Parathyroid adenoma (tissue), 2 donors: ENCODE results near the gene SGMS1.

Experiments used
- H2AFZ ChIP-seq: fragments of 300-600 bp; sonication (generic); one replicate; pipeline ENCODE4 v1.7.0; 2017; ENCODE audit warnings: antibody characterized with exemption, mild to moderate bottlenecking
- H3K27ac ChIP-seq: fragments of 300-600 bp; sonication (generic); one replicate; pipeline ENCODE4 v1.7.0; 2017
- H3K27me3 ChIP-seq: fragments of 300-600 bp; sonication (generic); one replicate; pipeline ENCODE4 v1.7.0; 2017; ENCODE audit warnings: low read length; ENCODE audit not compliant: control insufficient read depth, insufficient read depth
- H3K36me3 ChIP-seq: fragments of 300-600 bp; sonication (generic); one replicate; pipeline ENCODE4 v1.7.0; 2017; ENCODE audit warnings: low read length; ENCODE audit not compliant: control insufficient read depth, insufficient read depth
- H3K4me1 ChIP-seq: fragments of 300-600 bp; sonication (generic); one replicate; pipeline ENCODE4 v1.7.0; 2017; ENCODE audit warnings: control low read depth
- H3K4me2 ChIP-seq: fragments of 300-600 bp; sonication (generic); one replicate; pipeline ENCODE4 v1.7.0; 2017; ENCODE audit warnings: low read length
- H3K4me3 ChIP-seq: fragments of 300-600 bp; sonication (generic); one replicate; pipeline ENCODE4 v1.7.0; 2017; ENCODE audit warnings: low read depth, low read length
- H3K79me2 ChIP-seq: fragments of 300-600 bp; sonication (generic); one replicate; pipeline ENCODE4 v1.7.0; 2017; ENCODE audit warnings: control low read depth
- H3K9ac ChIP-seq: fragments of 300-600 bp; sonication (generic); one replicate; pipeline ENCODE4 v1.7.0; 2017; ENCODE audit warnings: mild to moderate bottlenecking
- H3K9me3 ChIP-seq: fragments of 300-600 bp; sonication (generic); one replicate; pipeline ENCODE4 v1.7.0; 2017; ENCODE audit warnings: low read length; ENCODE audit not compliant: control insufficient read depth
- CTCF ChIP-seq: fragments of 300-600 bp; sonication (generic); IDR thresholded peaks from one replicate; pipeline ENCODE4 v1.7.0; 2017; ENCODE audit warnings: antibody characterized with exemption, mild to moderate bottlenecking
- donor health status: primary hyperparathyroidism.

SGMS1 gene

DNA sequence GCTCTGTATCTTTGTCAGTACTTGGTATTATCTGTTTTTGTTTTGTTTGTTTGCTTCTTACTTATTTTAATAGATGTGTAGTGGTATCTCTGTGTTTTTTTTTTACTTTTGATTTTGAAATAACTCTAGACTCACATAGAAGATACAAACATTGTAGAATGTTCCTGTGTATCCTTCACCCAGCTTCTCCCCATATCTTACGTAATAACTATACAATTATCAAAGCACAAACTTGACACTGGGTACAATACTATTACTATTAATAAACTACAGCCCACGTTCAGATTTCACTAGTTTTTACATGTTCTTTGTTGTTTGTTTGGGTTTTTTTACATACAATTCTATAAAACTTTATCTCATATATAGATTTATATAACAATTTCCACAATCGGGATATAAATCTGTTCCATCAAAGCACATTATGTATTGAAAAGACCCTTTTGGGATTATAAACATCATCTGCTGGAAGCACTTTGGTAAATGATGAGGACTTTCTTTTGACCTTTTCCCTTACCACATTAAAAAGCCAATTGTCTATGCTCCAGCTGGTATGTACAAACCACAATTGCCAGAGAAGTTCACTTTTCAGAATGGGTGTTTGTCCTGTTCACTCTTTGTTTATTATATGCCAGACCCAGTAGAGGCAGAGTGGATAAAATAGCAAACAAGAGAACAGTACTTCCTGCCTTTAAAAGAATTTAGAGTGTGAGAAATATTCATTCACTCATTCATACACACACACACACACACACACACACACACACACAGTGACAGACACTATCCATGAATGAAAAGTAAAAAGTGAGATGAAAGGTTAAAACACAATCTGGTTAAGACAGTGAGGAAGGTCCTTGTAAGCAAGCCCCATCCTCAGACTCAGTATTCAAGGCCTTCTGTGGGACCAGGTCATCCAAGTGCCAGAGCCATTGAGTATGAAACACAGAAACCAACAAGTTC is 113.0 kb downstream of the SGMS1 start:
- TF ChIP-seq CTCF, result no peak
- no peaks in the 10 kb centered on the region for H3K27me3 ChIP-seq
- H3K27ac ChIP-seq, result peak overlapping the region; percentile 71
- H3K4me3 ChIP-seq, result no peak overlapping the region
- peaks cover 22% of the 10 kb centered on the region for H3K79me2 ChIP-seq
- no peak overlapping the region for H2AFZ ChIP-seq
- no peak overlapping the region for H3K4me2 ChIP-seq
- H3K9ac ChIP-seq, result no peak overlapping the region
- no peaks in the 10 kb centered on the region for H3K9me3 ChIP-seq
- H3K36me3 ChIP-seq, result no peaks in the 10 kb centered on the region
- peaks cover 65% of the 10 kb centered on the region for H3K4me1 ChIP-seq

- Histone ChIP-seq H3K79me2 (peaks cover 15% of the 10 kb centered on the region), H3K4me3 (no peak overlapping the region), H3K9me3 (no peaks in the 10 kb centered on the region), H2AFZ (no peak overlapping the region), H3K9ac (no peak overlapping the region), H3K4me2 (no peak overlapping the region), H3K27me3 (no peaks in the 10 kb centered on the region), H3K27ac (no peak overlapping the region), H3K36me3 (no peaks in the 10 kb centered on the region), H3K4me1 (peaks cover 66% of the 10 kb centered on the region)
- no peak for TF ChIP-seq CTCF
These were observed 115.3 kb downstream of the SGMS1 start for GRCh38 chr10:50508315-50509051.

GRCh38 chr10:50506861-50507573 is 116.7 kb downstream of the SGMS1 start:
- peak overlapping the region; percentile 17 for H3K27ac ChIP-seq
- peaks cover 65% of the 10 kb centered on the region for H3K4me1 ChIP-seq

DNA sequence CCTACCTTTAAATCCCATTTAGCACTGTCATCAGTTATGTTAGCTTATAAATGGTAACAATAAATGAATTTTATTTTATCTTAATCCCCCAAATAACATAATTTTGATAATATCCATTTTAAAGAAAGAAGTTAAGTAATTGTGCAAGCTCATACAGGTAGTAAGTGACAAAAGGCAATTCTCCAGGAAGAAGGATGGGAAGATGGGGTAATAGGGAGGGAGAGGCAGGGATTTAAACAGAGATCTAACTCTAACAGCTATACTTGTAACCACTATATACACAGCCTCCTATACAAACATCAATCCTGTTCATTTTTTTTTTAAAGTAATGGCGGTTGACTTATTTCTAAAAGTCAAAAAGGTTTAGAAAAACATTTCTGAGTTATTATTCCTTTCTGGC is 119.4 kb downstream of the SGMS1 start:
- Histone ChIP-seq H3K9me3 (no peaks in the 10 kb centered on the region), H3K27me3 (no peaks in the 10 kb centered on the region), H3K4me3 (no peak overlapping the region), H3K79me2 (peaks cover 17% of the 10 kb centered on the region), H3K4me2 (no peak overlapping the region), H3K4me1 (peaks cover 62% of the 10 kb centered on the region), H3K36me3 (no peaks in the 10 kb centered on the region), H3K27ac (peak overlapping the region; percentile 97), H3K9ac (no peak overlapping the region), H2AFZ (no peak overlapping the region)
- TF ChIP-seq CTCF, result no peak

More at GRCh38 chr10:50506861-50507573, 116.7 kb downstream of the SGMS1 start:
- Histone ChIP-seq H2AFZ (no peak overlapping the region), H3K4me3 (no peak overlapping the region), H3K9me3 (no peaks in the 10 kb centered on the region), H3K4me2 (no peak overlapping the region), H3K79me2 (peaks cover 15% of the 10 kb centered on the region), H3K9ac (no peak overlapping the region), H3K36me3 (no peaks in the 10 kb centered on the region), H3K27me3 (no peaks in the 10 kb centered on the region)
- no peak for TF ChIP-seq CTCF
